Measurements from ENCODE around the gene GATA2. TPM values are rescaled to one million over a fixed set of nuclear protein-coding genes. Genes with fewer than 3 reads are reported as not detected.

Gene GATA2
- total and polyA plus RNA-seq, 2 of the 8 experiments (the other 6 are each of a cell fraction or from before 2014, with no cell fraction given) = 0.03 to 0.30 TPM

GRCh38 chr3:128463771-128464170 is 29.2 kb downstream of the GATA2 start:
- Histone ChIP-seq H3K27me3 (replicated peaks in 1 of 4; ENCODE audit: control insufficient read depth in 3 of 4, extremely low read depth in 1 of 4, insufficient read depth in 3 of 4, low read length in 3 of 4) (peaks cover 0 to 11% (median 8%) of the 10 kb centered on the region in 4 experiments; a peak in 3 of 7 replicates), H2BK120ac (replicated peaks; ENCODE audit: low read depth, low read length) (no peak overlapping the region), H3K9me3 (ENCODE audit: insufficient read depth in 2 of 2, low read depth in 1 of 2, low read length in 1 of 2) (no peaks in the 10 kb centered on the region), H3K4me1 (replicated peaks in 1 of 4; ENCODE audit: control insufficient read depth in 3 of 4, insufficient read depth in 4 of 4, low read length in 3 of 4) (peaks cover 0 to 2% (median 0%) of the 10 kb centered on the region in 4 experiments; a peak in 2 of 7 replicates), H2BK20ac (ENCODE audit: low read length) (no peak overlapping the region), H3K79me1 (ENCODE audit: low read depth, low read length) (no peaks in the 10 kb centered on the region), H2BK5ac (ENCODE audit: low read depth, low read length) (no peak overlapping the region), H3K23ac (ENCODE audit: insufficient read length) (no peak overlapping the region), H3K4me2 (ENCODE audit: insufficient read depth in 1 of 2, low read depth in 2 of 2, low read length in 2 of 2) (no peak overlapping the region), H3K23me2 (ENCODE audit: low read depth, low read length) (no peaks in the 10 kb centered on the region; the same call in 1 of the 2 replicates), H2BK12ac (ENCODE audit: low read depth, low read length) (no peak overlapping the region), H4K20me1 (replicated peaks in 1 of 2; ENCODE audit: control insufficient read depth in 1 of 2, insufficient read depth in 2 of 2, low read length in 2 of 2) (peaks cover 0 to 4% of the 10 kb centered on the region in 2 experiments), H4K5ac (ENCODE audit: insufficient read length, low read depth, low read length) (no peak overlapping the region), H2AFZ (ENCODE audit: low read length) (no peak overlapping the region), H3K79me2 (ENCODE audit: control insufficient read depth in 1 of 2, insufficient read depth in 2 of 2, low read length in 2 of 2) (no peaks in the 10 kb centered on the region), H4K91ac (replicated peaks; ENCODE audit: insufficient read length, low read length) (no peak overlapping the region), H3K4ac (replicated peaks; ENCODE audit: insufficient read length, low read depth, low read length) (no peak overlapping the region), H3K4me3 (ENCODE audit: extremely low read depth in 1 of 4, insufficient read depth in 2 of 4, low read depth in 3 of 4, low read length in 4 of 4) (no peak overlapping the region), H2BK15ac (ENCODE audit: low read length) (no peak overlapping the region), H3K14ac (ENCODE audit: insufficient read length) (no peak overlapping the region), H2AK5ac (ENCODE audit: low read depth, low read length) (0 out of 2 replicates have a peak overlapping the region, but pooled peaks have one; percentile 6), H3K36me3 (ENCODE audit: control insufficient read depth in 2 of 4, insufficient read depth in 4 of 4, low read length in 3 of 4) (no peaks in the 10 kb centered on the region), H3K9ac (replicated peaks in 1 of 4; ENCODE audit: extremely low read depth in 1 of 4, low read depth in 3 of 4, low read length in 3 of 4) (no peak overlapping the region), H4K8ac (ENCODE audit: extremely low read depth, insufficient read depth, low read length) (no peak overlapping the region), H3K27ac (ENCODE audit: low read depth, low read length) (no peak overlapping the region; the same call in 1 of the 2 replicates), H3K56ac (replicated peaks; ENCODE audit: insufficient read length, low read depth, low read length) (no peak overlapping the region), H3K18ac (ENCODE audit: extremely low read depth, low read length) (no peak overlapping the region; the same call in 1 of the 2 replicates)
- ChIA-PET CTCF (ENCODE audit: partially characterized antibody) (interaction anchor here (1.0 to 12.7 kb wide), 14 partner anchors 9 to 121 kb away, joined by 3 to 135 read pairs (median 6); no protein-coding TSS in a partner anchor), POLR2A (ENCODE audit: partially characterized antibody) (no interaction called here)
- DNase-seq (ENCODE audit: low read depth in 1 of 2, low spot score in 2 of 2) (no peak), FAIRE-seq (no peak)
- TF ChIP-seq ATF3 (IDR thresholded peaks at IDR 0.05; ENCODE audit: insufficient read depth, low read depth, low read length) (no peak), TAF7 (optimal IDR thresholded peaks at IDR 0.05; ENCODE audit: borderline replicate concordance, low read depth, low read length) (no peak), EGR1 (IDR thresholded peaks at IDR 0.05; ENCODE audit: borderline replicate concordance, low read depth, low read length) (no peak), CREB1 (IDR thresholded peaks at IDR 0.05) (no peak), RXRA (IDR thresholded peaks at IDR 0.05; ENCODE audit: insufficient read depth, low read depth, low read length) (no peak), E2F6 (IDR thresholded peaks at IDR 0.05) (peak; percentile 70; the same call in 1 of the 2 replicates), TCF12 (IDR thresholded peaks at IDR 0.05; ENCODE audit: low read depth, low read length) (no peak), SP1 (IDR thresholded peaks at IDR 0.05; ENCODE audit: low read depth, low read length) (no peak)
- 94% methylated on average over 10 of the region's 10 CpGs; no CpG with 5 or more reads in 1 of the 2 experiments for WGBS, 2 experiments (ENCODE audit: extremely low coverage in 1 of 2, insufficient coverage in 1 of 2, insufficient read length in 1 of 2, insufficient replicate concordance in 2 of 2, low coverage in 1 of 2, low lambda C conversion rate in 2 of 2, missing lambda C conversion rate in 1 of 2)
